GM18499 (cell line): ENCODE results near the gene ZNF81.
"Not testable (repeated sequence)": the region's sequence is repeated elsewhere in the genome, so short reads cannot be mapped to it uniquely, and the experiment has no call there.

Experiments used
- ATAC-seq: cut with Tn5 transposase; IDR thresholded peaks from one replicate; pipeline ENCODE4 v1.9.1; 2021; ENCODE audit warnings: moderate number of reproducible peaks; ENCODE audit not compliant: insufficient read depth, unreplicated experiment

ZNF81 gene

GRCh38 chrX:47840111-47840510, 3.4 kb downstream of the ZNF81 start:
- no peak for ATAC-seq

- no peak for ATAC-seq
Measured at GRCh38 chrX:47843363-47843762, 6.7 kb downstream of the ZNF81 start.

- no peak for ATAC-seq
Measured at GRCh38 chrX:47844117-47844516, 7.4 kb downstream of the ZNF81 start.

GRCh38 chrX:47846040-47846439, 9.3 kb downstream of the ZNF81 start:
- no peak for ATAC-seq

- ATAC-seq = no peak
Measured at GRCh38 chrX:47849778-47850177, 13.1 kb downstream of the ZNF81 start.

- ATAC-seq = not testable (repeated sequence)
Measured at GRCh38 chrX:47850389-47850788, 13.7 kb downstream of the ZNF81 start.

GRCh38 chrX:47850901-47851300, 14.2 kb downstream of the ZNF81 start:
- ATAC-seq = no peak

DNA sequence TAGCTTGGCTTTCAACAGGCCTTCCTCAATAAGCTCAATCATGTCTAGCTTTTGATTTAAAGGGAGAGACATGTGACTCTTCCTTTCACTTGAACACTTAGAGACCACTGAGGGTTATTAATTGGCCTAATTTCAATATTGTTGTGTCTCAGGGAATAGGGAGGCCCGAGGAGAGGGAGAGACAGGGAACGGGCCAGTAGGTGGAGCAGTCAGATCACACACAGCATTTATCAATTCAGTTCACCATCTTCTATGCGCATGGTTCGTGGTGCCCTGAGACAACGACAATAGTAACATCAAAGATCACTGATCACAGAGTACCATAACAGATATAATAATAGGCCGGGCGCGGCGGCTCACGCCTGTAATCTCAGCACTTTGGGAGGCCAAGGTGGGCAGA, 17.8 kb downstream of the ZNF81 start:
- no peak for ATAC-seq

DNA sequence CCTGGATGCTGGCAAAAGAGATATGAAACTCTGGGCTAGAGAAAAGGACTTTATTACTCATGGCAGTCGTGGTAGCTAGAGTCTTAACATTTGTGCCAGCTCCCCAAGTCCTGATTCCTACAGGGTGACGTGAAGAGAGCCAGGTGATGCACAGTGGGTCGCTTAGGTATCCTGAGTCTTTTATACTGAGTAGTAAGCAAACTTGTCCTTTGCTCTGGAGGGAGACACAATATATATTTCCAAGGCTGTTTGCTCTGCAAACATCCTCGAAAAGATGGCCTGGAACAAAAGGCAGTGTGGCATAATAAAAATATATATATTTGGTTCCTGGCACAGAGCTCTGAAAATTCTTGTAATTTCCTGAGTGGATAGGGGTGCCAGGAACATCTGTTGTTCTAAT, 23.0 kb downstream of the ZNF81 start:
- ATAC-seq = no peak

GRCh38 chrX:47862680-47863079, 26.0 kb downstream of the ZNF81 start:
- no peak for ATAC-seq

DNA sequence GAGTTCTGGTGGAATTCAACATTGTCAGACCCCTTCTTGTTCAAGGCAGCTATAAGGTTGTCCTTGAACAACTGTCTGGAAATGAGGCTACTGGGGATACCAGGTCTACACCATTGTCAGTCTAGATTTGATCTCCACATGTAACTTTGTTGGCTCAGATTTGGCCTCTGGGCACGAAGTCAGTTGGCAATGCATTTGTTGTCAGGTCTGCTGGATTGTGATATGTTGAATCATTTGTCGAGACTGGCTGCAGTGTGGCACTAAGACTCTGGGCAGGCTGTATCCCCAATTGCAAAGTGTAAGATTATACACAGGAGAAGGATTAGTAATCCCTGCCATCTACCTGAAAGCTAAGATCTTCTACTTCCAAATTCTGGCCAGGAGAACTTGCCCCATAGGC, 26.5 kb downstream of the ZNF81 start:
- no peak for ATAC-seq

DNA sequence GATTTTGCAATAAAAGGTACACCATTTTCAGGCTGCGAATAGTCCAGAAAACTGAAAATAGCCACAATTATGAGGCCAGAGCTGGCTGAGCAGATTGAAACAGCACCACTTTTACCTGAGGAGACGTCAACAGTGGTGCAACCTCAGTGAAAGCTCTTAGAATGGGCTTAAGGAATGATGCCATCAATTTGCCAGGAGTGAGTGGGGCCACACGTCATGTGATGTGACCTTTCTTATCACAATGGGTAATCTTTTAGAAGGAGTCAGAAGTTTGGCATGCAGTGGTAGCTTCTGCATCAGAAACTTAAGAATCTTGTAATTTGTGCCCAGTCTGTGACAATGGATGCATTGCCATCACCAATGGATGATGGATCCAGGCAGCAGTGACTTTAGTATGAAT, 27.6 kb downstream of the ZNF81 start:
- ATAC-seq = no peak

GRCh38 chrX:47864785-47865184, 28.1 kb downstream of the ZNF81 start:
- ATAC-seq = no peak

GRCh38 chrX:47873123-47873522, 36.4 kb downstream of the ZNF81 start:
- ATAC-seq = no peak

- ATAC-seq = no peak
Measured at GRCh38 chrX:47877327-47877726, 40.6 kb downstream of the ZNF81 start.

GRCh38 chrX:47878198-47878597, 41.5 kb downstream of the ZNF81 start:
- no peak for ATAC-seq

GRCh38 chrX:47879463-47879862, 42.8 kb downstream of the ZNF81 start:
- no peak for ATAC-seq

DNA sequence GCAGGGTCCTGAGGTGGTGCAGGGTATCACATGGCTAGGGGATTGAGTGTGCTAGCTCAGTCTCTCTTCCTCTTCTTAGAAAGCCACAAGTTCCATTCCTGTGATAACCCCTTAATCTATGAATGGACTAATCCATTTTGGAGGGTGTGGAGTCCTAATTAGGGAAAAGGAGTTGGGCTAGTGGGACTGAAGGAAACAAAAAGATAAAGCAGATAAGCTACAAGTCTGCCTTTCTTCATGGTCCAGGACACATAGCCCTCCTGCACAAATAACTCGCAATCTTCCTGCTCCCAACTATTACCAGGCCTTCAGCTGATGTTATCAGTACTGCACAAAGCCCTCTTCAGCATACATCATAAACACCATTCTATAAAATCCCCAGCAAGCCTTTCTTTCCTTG, 44.2 kb downstream of the ZNF81 start:
- ATAC-seq = no peak

DNA sequence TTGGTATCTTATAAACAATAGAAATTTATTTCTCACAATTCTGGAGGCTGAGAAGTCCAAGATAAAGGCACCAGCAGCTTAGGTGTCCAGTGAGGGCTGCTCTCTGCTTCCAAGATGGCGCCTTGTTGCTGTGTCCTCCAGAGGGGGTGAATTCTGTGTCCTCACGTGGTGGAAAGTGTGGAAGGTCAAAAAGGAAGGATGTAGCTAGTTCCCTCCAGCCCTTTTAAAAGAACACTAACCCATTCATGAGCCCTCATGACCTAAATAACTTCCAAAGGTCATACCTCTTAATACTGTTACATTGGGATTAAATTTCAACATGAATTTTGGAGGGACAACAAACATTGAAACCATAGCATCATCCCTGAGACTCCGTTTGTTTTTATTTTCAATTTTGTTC, 48.8 kb downstream of the ZNF81 start:
- ATAC-seq = no peak

GRCh38 chrX:47898024-47898423, 61.3 kb downstream of the ZNF81 start:
- ATAC-seq = no peak

- no peak for ATAC-seq
Measured at GRCh38 chrX:47900833-47901232, 64.1 kb downstream of the ZNF81 start.

- no peak for ATAC-seq
Measured at GRCh38 chrX:47902161-47902560, 65.5 kb downstream of the ZNF81 start.

DNA sequence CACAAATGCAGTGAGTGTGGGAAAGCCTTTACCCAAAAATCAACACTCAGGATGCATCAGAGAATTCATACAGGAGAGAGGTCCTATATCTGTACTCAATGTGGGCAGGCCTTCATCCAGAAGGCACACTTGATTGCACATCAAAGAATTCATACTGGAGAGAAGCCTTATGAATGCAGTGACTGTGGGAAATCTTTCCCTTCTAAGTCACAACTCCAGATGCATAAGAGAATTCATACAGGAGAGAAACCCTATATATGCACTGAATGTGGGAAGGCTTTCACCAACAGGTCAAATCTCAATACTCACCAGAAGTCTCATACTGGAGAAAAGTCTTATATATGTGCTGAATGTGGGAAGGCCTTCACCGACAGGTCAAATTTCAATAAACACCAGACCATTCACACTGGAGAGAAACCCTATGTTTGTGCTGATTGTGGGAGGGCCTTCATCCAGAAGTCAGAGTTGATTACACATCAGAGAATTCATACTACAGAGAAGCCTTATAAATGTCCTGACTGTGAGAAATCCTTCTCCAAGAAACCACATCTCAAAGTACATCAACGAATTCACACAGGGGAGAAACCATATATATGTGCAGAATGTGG, 79.3 kb downstream of the ZNF81 start:
- ATAC-seq = no peak
